ENCODE results near the gene MYADML2.
"Not testable (repeated sequence)": the region's sequence is repeated elsewhere in the genome, so short reads cannot be mapped to it uniquely, and the experiment has no call there.

Gene MYADML2

DNA sequence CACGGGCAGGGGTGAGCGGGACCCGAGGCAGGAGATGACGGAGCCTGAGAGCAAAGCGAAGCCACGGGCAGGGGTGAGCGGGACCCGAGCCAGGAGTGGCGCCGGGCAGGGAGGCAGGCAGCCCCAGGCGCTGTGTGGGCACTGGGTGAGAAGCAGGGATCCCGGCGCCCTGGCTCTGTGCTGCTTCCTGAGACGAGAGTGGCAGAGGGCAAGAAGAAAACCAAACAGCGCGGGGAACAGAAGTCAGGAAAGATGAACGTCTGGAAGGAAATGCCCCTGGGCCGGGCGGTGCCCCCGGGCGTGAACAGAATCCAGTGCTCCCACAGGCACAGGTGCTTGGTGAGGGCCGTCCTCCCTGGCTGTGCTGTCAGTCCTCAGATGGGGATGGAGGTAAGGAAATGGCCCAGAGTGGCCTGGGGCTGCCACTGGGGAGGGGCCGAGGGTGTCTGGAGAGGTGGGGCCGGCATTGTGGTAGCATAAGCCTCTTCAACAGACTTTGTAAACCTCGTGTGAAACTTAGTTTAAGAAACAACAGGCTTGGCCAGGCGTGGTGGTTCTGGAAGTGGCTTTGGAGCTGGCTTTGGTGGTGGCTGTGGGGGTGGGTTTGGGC, 40.2 kb upstream of the MYADML2 start:
- Histone ChIP-seq H3K4me1 (ENCODE audit: control insufficient read depth, insufficient read depth, low read length) (peaks cover 15% of the 10 kb centered on the region), H3K27ac (ENCODE audit: insufficient read depth, low read depth, low read length, poor library complexity, severe bottlenecking) (no peak overlapping the region), H3K9me3 (ENCODE audit: control insufficient read depth, low read length) (no peaks in the 10 kb centered on the region), H3K27me3 (ENCODE audit: control insufficient read depth, insufficient read depth, low read length, poor library complexity, severe bottlenecking) (no peaks in the 10 kb centered on the region), H3K36me3 (ENCODE audit: control insufficient read depth, insufficient read depth, low read length) (peaks cover 13% of the 10 kb centered on the region), H3K4me3 (ENCODE audit: insufficient read depth, low read depth, low read length) (no peak overlapping the region)
- WGBS, 2 experiments = 94 to 95% methylated on average over 26 of the region's 26 CpGs

- no peak overlapping the region for H3K27ac ChIP-seq (ENCODE audit: insufficient read depth, low read depth, low read length, poor library complexity, severe bottlenecking)
- WGBS, 2 experiments = 95 to 97% methylated on average over 26 of the region's 26 CpGs
- H3K9me3 ChIP-seq (ENCODE audit: control insufficient read depth, low read length) = no peaks in the 10 kb centered on the region
- H3K4me3 ChIP-seq (ENCODE audit: insufficient read depth, low read depth, low read length) = no peak overlapping the region
- peaks cover 8% of the 10 kb centered on the region for H3K4me1 ChIP-seq (ENCODE audit: control insufficient read depth, insufficient read depth, low read length)
- peaks cover 13% of the 10 kb centered on the region for H3K36me3 ChIP-seq (ENCODE audit: control insufficient read depth, insufficient read depth, low read length)
- H3K27me3 ChIP-seq (ENCODE audit: control insufficient read depth, insufficient read depth, low read length, poor library complexity, severe bottlenecking) = no peaks in the 10 kb centered on the region
Observed at GRCh38 chr17:81986606-81987005, 39.6 kb upstream of the MYADML2 start.

DNA sequence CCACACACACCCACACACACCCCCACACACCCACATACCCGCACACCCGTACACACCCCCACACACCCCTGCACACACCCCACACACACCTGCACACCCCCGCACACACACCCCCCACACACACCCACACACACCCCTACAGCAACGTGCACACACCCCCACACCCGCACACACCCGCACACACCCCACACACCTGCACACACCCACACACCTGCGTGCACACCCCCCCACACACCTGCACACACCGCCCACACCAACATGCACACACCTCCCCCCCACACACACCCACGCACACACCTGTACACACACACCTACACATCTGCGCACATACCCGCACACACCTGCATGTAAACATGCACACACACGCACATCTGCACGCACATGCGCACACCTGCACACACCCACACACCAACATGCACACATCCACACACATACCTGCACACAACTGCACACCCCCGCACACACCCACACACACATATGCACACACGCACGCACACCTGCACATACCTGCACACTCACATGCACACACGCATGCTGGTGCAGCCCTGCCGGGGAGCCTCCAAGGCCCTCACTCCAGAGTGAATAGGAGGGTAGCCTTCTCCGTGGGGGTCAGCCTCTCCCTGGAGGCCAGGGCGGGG, 37.9 kb upstream of the MYADML2 start:
- Histone ChIP-seq H3K9me3 (ENCODE audit: control insufficient read depth, low read length) (no peaks in the 10 kb centered on the region), H3K4me1 (ENCODE audit: control insufficient read depth, insufficient read depth, low read length) (no peaks in the 10 kb centered on the region), H3K4me3 (ENCODE audit: insufficient read depth, low read depth, low read length) (no peak overlapping the region), H3K36me3 (ENCODE audit: control insufficient read depth, insufficient read depth, low read length) (peaks cover 15% of the 10 kb centered on the region), H3K27me3 (ENCODE audit: control insufficient read depth, insufficient read depth, low read length, poor library complexity, severe bottlenecking) (no peaks in the 10 kb centered on the region), H3K27ac (ENCODE audit: insufficient read depth, low read depth, low read length, poor library complexity, severe bottlenecking) (no peak overlapping the region)
- 92% methylated on average over 20 of the region's 21 CpGs for WGBS, 2 experiments

DNA sequence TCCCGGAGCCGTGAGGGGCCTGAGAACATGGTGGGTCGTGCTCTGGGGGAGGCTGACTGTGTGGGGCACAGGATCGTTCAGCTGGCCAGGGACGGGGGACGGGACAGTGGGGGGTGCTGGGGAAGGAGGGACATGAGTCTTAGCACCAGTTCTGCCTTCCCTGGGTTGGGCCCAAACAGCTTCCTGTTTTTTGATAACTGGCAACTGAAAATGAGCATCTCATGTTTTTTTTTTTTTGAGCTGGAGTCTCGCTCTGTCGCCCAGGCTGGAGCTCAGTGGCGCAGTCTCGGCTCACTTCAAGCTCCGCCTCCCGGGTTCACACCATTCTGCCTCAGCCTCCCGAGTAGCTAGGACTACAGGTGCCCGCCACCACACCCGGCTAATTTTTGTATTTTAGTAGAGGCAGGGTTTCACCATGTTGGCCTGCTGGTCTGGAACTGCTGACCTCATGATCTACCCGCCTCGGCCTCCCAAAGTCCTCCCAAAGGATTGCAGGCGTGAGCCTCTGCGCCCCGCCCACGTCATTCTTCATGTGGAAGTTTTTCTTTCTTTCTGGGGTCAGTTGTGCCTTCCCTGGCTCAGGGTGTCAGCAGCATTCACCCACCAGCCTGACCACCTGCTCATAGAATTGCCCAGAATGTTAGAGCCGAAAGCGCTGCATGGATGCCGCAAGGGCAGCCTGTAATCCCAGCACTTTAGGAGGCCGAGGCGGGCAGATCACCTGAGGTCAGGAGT, 36.8 kb upstream of the MYADML2 start:
- no peaks in the 10 kb centered on the region for H3K4me1 ChIP-seq (ENCODE audit: control insufficient read depth, insufficient read depth, low read length)
- H3K27me3 ChIP-seq (ENCODE audit: control insufficient read depth, insufficient read depth, low read length, poor library complexity, severe bottlenecking) = no peaks in the 10 kb centered on the region
- H3K27ac ChIP-seq (ENCODE audit: insufficient read depth, low read depth, low read length, poor library complexity, severe bottlenecking) = no peak overlapping the region
- H3K4me3 ChIP-seq (ENCODE audit: insufficient read depth, low read depth, low read length) = no peak overlapping the region
- 95% methylated on average over 26 of the region's 26 CpGs for whole genome bisulfite sequencing, 2 experiments
- no peaks in the 10 kb centered on the region for H3K9me3 ChIP-seq (ENCODE audit: control insufficient read depth, low read length)
- H3K36me3 ChIP-seq (ENCODE audit: control insufficient read depth, insufficient read depth, low read length) = peaks cover 15% of the 10 kb centered on the region

DNA sequence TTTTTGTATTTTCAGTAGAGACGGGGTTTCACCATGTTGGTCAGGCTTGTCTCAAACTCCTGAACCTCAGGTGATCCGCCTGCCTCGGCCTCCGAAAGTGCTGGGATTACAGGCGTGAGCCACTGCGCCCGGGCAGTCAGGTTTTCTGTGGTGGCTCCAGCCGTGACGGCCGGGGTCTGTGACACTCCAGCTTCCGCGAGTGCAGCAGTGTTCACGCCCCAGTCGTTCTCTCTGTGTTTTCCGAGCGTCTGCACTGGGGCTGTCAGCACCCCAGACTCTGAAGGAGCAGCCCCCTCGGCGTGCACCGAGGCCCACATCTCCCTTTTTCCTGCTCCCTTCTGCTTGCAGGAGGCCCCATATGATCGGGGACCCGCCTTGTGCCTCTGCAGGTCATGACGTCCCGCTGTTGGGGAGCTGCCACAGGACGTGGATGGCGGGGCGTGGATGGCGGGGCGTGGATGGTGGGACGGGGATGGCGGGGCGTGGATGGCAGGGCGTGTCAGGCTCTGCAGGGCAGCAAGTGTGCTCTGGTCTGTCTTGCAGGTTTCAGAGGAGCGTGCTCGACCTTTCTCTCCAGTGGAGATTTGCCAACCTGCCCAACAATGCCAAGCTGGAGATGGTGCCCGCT, 36.1 kb upstream of the MYADML2 start:
- no peak overlapping the region for H3K4me3 ChIP-seq (ENCODE audit: insufficient read depth, low read depth, low read length)
- WGBS, 2 experiments = 96% methylated on average over 35 of the region's 35 CpGs
- H3K36me3 ChIP-seq (ENCODE audit: control insufficient read depth, insufficient read depth, low read length) = peaks cover 15% of the 10 kb centered on the region

DNA sequence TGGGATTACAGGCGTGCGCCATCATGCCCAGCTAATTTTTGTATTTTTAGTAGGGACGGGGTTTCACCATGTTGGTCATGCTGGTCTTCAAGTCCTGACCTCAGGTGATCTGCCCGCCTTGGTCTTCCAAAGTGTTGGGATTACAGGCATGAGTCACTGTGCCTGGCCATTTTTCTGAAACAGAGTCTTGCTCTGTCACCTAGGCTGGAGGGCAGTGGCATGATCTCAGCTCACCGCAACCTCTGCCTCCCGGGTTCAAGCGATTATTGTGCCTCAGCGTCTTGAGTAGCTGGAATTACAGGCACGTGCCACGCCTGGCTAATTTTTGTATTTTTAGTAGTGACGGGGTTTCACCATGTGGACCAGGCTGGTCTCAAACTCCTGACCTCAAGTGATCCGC, 34.5 kb upstream of the MYADML2 start:
- not testable (repeated sequence) for H3K9me3 ChIP-seq (ENCODE audit: control insufficient read depth, low read length); H3K4me3 ChIP-seq (ENCODE audit: insufficient read depth, low read depth, low read length); H3K27me3 ChIP-seq (ENCODE audit: control insufficient read depth, insufficient read depth, low read length, poor library complexity, severe bottlenecking); H3K4me1 ChIP-seq (ENCODE audit: control insufficient read depth, insufficient read depth, low read length); H3K27ac ChIP-seq (ENCODE audit: insufficient read depth, low read depth, low read length, poor library complexity, severe bottlenecking)
- H3K36me3 ChIP-seq (ENCODE audit: control insufficient read depth, insufficient read depth, low read length) = peaks cover 15% of the 10 kb centered on the region
- 94 to 96% methylated on average over 12 of the region's 12 CpGs for WGBS, 2 experiments

More for the DNA sequence above, 36.1 kb upstream of the MYADML2 start:
- Histone ChIP-seq H3K4me1 (ENCODE audit: control insufficient read depth, insufficient read depth, low read length) (no peaks in the 10 kb centered on the region), H3K9me3 (ENCODE audit: control insufficient read depth, low read length) (no peaks in the 10 kb centered on the region), H3K27ac (ENCODE audit: insufficient read depth, low read depth, low read length, poor library complexity, severe bottlenecking) (no peak overlapping the region), H3K27me3 (ENCODE audit: control insufficient read depth, insufficient read depth, low read length, poor library complexity, severe bottlenecking) (no peaks in the 10 kb centered on the region)

DNA sequence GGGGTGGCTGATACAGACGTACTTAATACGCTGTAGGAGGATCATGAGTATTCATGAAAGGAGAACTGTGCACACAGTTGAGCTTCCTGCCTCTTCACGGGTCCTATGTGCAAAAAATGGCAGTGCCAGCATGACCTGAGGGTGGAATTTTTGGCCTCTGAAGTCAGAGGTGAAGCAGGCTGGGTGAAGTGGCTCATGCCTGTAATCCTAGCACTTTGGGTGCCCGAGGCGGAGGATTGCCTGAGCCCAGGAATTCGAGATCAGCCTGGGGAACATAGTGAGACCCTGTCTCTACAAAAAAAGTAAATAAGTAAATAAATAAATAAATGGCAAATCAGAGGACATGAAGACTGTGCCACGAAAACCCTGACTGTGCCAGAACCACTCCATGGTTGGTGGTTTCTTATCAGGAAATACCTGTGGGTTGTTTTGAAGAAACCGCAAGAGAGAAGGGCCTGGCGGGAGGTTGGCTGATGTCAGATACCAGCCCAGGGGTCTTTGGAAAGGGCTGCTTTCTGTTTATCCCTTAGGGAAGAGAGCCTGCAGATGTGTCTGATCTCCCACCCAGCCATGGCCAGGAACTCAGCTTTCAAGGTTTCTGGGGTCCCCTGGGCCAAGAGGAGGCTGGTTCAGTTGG, 33.8 kb upstream of the MYADML2 start:
- no peak overlapping the region for H3K4me3 ChIP-seq (ENCODE audit: insufficient read depth, low read depth, low read length)
- H3K9me3 ChIP-seq (ENCODE audit: control insufficient read depth, low read length) = no peaks in the 10 kb centered on the region
- H3K27ac ChIP-seq (ENCODE audit: insufficient read depth, low read depth, low read length, poor library complexity, severe bottlenecking) = no peak overlapping the region
- H3K36me3 ChIP-seq (ENCODE audit: control insufficient read depth, insufficient read depth, low read length) = peaks cover 15% of the 10 kb centered on the region
- 97 to 98% methylated on average over 9 of the region's 9 CpGs for WGBS, 2 experiments
- H3K27me3 ChIP-seq (ENCODE audit: control insufficient read depth, insufficient read depth, low read length, poor library complexity, severe bottlenecking) = peaks cover 13% of the 10 kb centered on the region
- H3K4me1 ChIP-seq (ENCODE audit: control insufficient read depth, insufficient read depth, low read length) = peaks cover 3% of the 10 kb centered on the region

GRCh38 chr17:81980122-81980521, 33.1 kb upstream of the MYADML2 start:
- no peaks in the 10 kb centered on the region for H3K9me3 ChIP-seq (ENCODE audit: control insufficient read depth, low read length)
- H3K4me1 ChIP-seq (ENCODE audit: control insufficient read depth, insufficient read depth, low read length) = peaks cover 3% of the 10 kb centered on the region
- H3K27ac ChIP-seq (ENCODE audit: insufficient read depth, low read depth, low read length, poor library complexity, severe bottlenecking) = no peak overlapping the region
- no peak overlapping the region for H3K4me3 ChIP-seq (ENCODE audit: insufficient read depth, low read depth, low read length)
- WGBS, 2 experiments = 92% methylated on average over 4 of the region's 4 CpGs
- peaks cover 13% of the 10 kb centered on the region for H3K36me3 ChIP-seq (ENCODE audit: control insufficient read depth, insufficient read depth, low read length)
- H3K27me3 ChIP-seq (ENCODE audit: control insufficient read depth, insufficient read depth, low read length, poor library complexity, severe bottlenecking) = peaks cover 20% of the 10 kb centered on the region

DNA sequence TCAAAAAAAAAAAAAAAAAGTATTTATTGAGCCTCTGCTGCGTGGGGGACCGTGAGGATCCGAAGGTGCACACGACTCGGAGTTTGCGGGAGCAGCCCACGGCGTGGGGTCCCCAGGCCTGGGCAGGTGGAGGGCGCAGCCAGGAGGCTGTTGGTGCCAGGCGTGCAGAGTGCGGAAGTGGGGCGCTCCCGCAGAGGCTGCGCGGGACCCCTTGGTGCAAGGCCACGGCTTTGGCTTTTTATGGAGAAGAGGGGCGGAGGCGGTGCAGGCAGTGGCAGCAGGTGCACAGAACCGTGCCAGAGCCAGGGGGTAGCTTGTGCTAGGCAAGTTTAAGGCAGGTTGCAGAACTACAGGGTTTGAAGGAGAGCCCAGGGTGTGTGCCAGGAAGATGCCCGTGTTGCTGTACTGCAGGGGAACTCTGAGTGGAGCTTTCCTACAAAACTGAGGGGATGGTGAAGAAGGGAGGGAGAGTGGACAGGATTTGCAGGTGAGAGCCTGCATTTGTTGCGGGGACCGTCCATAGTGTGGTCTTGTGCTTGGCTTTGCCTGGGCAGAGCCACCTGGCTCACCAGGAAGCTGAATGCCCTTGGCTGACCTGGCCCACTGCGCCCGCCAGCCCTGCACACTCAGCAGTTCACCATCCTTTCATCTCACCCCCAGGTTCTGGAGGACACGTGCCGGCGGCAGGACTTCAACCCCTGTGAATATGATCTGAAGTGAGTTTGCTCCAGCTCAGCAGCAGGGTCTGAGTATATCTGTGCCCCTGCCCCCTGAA, 31.7 kb upstream of the MYADML2 start:
- Histone ChIP-seq H3K4me3 (ENCODE audit: insufficient read depth, low read depth, low read length) (peak overlapping the region; percentile 89), H3K27ac (ENCODE audit: insufficient read depth, low read depth, low read length, poor library complexity, severe bottlenecking) (no peak overlapping the region), H3K27me3 (ENCODE audit: control insufficient read depth, insufficient read depth, low read length, poor library complexity, severe bottlenecking) (peaks cover 24% of the 10 kb centered on the region), H3K36me3 (ENCODE audit: control insufficient read depth, insufficient read depth, low read length) (peaks cover 6% of the 10 kb centered on the region), H3K4me1 (ENCODE audit: control insufficient read depth, insufficient read depth, low read length) (peaks cover 3% of the 10 kb centered on the region), H3K9me3 (ENCODE audit: control insufficient read depth, low read length) (no peaks in the 10 kb centered on the region)
- WGBS, 2 experiments = 93% methylated on average over 27 of the region's 27 CpGs
